Left renal pelvis (tissue), 4 donors: ENCODE data around the gene VRK3. TPM values are rescaled to one million over a fixed set of nuclear protein-coding genes. Genes with fewer than 3 reads are reported as not detected.
"Not testable (repeated sequence)": the region's sequence is repeated elsewhere in the genome, so short reads cannot be mapped to it uniquely, and the experiment has no call there.

Experiments used
- DNase-seq, 4 donors: peaks; one replicate each; pipeline ENCODE4 v3.0.0-alpha.2; 2013; ENCODE audit warnings: low read depth in 4 of 4, low spot score in 3 of 4
- polyA plus RNA-seq, 4 donors: library from polyadenylated mRNA; unstranded; fragments of 120-200 nt; gene quantifications; one replicate each; pipeline ENCODE4 v1.2.1, GENCODE V29; 2013; ENCODE audit not compliant: insufficient read length in 4 of 4

VRK3 gene
- polyA plus RNA-seq, 4 donors: 31.4 to 54.8 (median 48.6) TPM

- DNase-seq: no peak
Measured at GRCh38 chr19:49997709-49998108, 27.5 kb downstream of the VRK3 start.

GRCh38 chr19:49988433-49988832 lies 36.7 kb downstream of the VRK3 start:
- no peak for DNase-seq

- no peak for DNase-seq
Measured at GRCh38 chr19:49988007-49988406, 37.2 kb downstream of the VRK3 start.

GRCh38 chr19:49987159-49987698 lies 37.9 kb downstream of the VRK3 start:
- DNase-seq: peak; percentile 88 to 96 (median 93)

GRCh38 chr19:49986354-49986753 lies 38.8 kb downstream of the VRK3 start:
- no peak for DNase-seq

GRCh38 chr19:49985871-49986270 lies 39.3 kb downstream of the VRK3 start:
- DNase-seq: no peak

- no peak for DNase-seq
Measured at GRCh38 chr19:49984491-49984890, 40.7 kb downstream of the VRK3 start.

- no peak for DNase-seq
Measured at GRCh38 chr19:49983645-49984229, 41.4 kb downstream of the VRK3 start.

GRCh38 chr19:49981603-49982593 lies 43.3 kb downstream of the VRK3 start:
- no peak for DNase-seq

GRCh38 chr19:49978324-49978723 lies 46.8 kb downstream of the VRK3 start:
- no peak for DNase-seq

- DNase-seq: no peak
Measured at GRCh38 chr19:49977881-49978280, 47.3 kb downstream of the VRK3 start.

- DNase-seq: no peak
Measured at GRCh38 chr19:49977076-49977475, 48.1 kb downstream of the VRK3 start.

- no peak for DNase-seq
Measured at GRCh38 chr19:49976496-49976895, 48.7 kb downstream of the VRK3 start.

GRCh38 chr19:49975051-49975450 lies 50.1 kb downstream of the VRK3 start:
- no peak for DNase-seq

- no peak for DNase-seq
Measured at GRCh38 chr19:49973987-49974386, 51.2 kb downstream of the VRK3 start.

- no peak for DNase-seq
Measured at GRCh38 chr19:49972841-49973240, 52.3 kb downstream of the VRK3 start.

GRCh38 chr19:49971991-49972411 lies 53.2 kb downstream of the VRK3 start:
- DNase-seq: no peak

GRCh38 chr19:49969355-49969754 lies 55.8 kb downstream of the VRK3 start:
- not testable (repeated sequence) for DNase-seq

- DNase-seq: no peak
Measured at GRCh38 chr19:49968279-49968922, 56.8 kb downstream of the VRK3 start.

- DNase-seq: not testable (repeated sequence)
Measured at GRCh38 chr19:49960980-49961379, 64.2 kb downstream of the VRK3 start, which contains the start of gene SIGLEC11. TSS of gene SIGLEC11 (minus strand) at chr19:49961172. CDS start at chr19:49961081, 91 bp downstream.

- not testable (repeated sequence) for DNase-seq
Measured at GRCh38 chr19:49959892-49960291, 65.3 kb downstream of the VRK3 start.
